WTC11 (cell line): Measurements from ENCODE around the gene SEC22C. TPM values are rescaled to one million over a fixed set of nuclear protein-coding genes. Genes with fewer than 3 reads are reported as not detected.

ENCODE experiments used
- ATAC-seq: fragments of 200-7000 bp; cut with Tn5 transposase; 2 replicates; pipeline ENCODE4 v1.10.0; 2021; ENCODE audit warnings: mild to moderate bottlenecking, moderate library complexity
- CTCF ChIA-PET: fragments of 300-600 bp; sonication (Branson Sonifier 250); formaldehyde crosslinking; loops from one replicate; lab custom pipeline; 2021; ENCODE audit warnings: antibody characterized with exemption; lab: Charles Lee
- POLR2A ChIA-PET: fragments of 350-600 bp; sonication (Branson Sonifier 250); formaldehyde crosslinking; loops from one replicate; lab custom pipeline; 2021; ENCODE audit warnings: antibody characterized with exemption; lab: Charles Lee
- DNase-seq: peaks from one replicate; pipeline ENCODE4 v3.0.0; 2021; ENCODE audit warnings: low spot score
- H3K27ac Mint-ChIP-seq: 2 replicates; pipeline ENCODE4 v1.8.0; 2021; ENCODE audit warnings: mixed read lengths
- H3K27me3 Mint-ChIP-seq: 2 replicates; pipeline ENCODE4 v1.8.0; 2021; ENCODE audit warnings: low read depth, mild to moderate bottlenecking, moderate library complexity, mixed read lengths
- H3K36me3 Mint-ChIP-seq: 2 replicates; pipeline ENCODE4 v1.8.0; 2021; ENCODE audit warnings: mixed read lengths
- H3K4me1 Mint-ChIP-seq: 2 replicates; pipeline ENCODE4 v1.8.0; 2022; ENCODE audit warnings: mixed read lengths
- H3K4me3 Mint-ChIP-seq: 2 replicates; pipeline ENCODE4 v1.8.0; 2021; ENCODE audit warnings: mild to moderate bottlenecking, moderate library complexity, mixed read lengths
- H3K9me3 Mint-ChIP-seq: 2 replicates; pipeline ENCODE4 v1.8.0; 2021; ENCODE audit warnings: mixed read lengths
- ATF1 ChIP-seq: sonication (generic); formaldehyde crosslinking; IDR thresholded peaks from 2 replicates; pipeline ENCODE4 v1.8.1; 2023; ENCODE audit warnings: mild to moderate bottlenecking, moderate library complexity, missing genetic modification reagents
- ATF6 ChIP-seq: sonication (generic); formaldehyde crosslinking; IDR thresholded peaks from 2 replicates; pipeline ENCODE4 v1.8.1; 2023; ENCODE audit warnings: mild to moderate bottlenecking, missing genetic modification reagents
- CBFB ChIP-seq: sonication (generic); formaldehyde crosslinking; IDR thresholded peaks from 2 replicates; pipeline ENCODE4 v1.8.1; 2022; ENCODE audit warnings: mild to moderate bottlenecking, low read depth, missing genetic modification reagents
- FOXJ3 ChIP-seq: sonication (generic); formaldehyde crosslinking; IDR thresholded peaks from 2 replicates; pipeline ENCODE4 v1.9.0; 2021; ENCODE audit warnings: missing genetic modification reagents, mild to moderate bottlenecking, borderline replicate concordance
- FOXK1 ChIP-seq: sonication (generic); formaldehyde crosslinking; IDR thresholded peaks from 2 replicates; pipeline ENCODE4 v1.8.0; 2022; ENCODE audit warnings: mild to moderate bottlenecking, moderate library complexity, missing genetic modification reagents
- IRF1 ChIP-seq: sonication (generic); formaldehyde crosslinking; IDR thresholded peaks from 2 replicates; pipeline ENCODE4 v1.8.0; 2023; ENCODE audit warnings: missing genetic modification reagents
- MAX ChIP-seq: sonication (generic); formaldehyde crosslinking; IDR thresholded peaks from 2 replicates; pipeline ENCODE4 v1.8.0; 2022; ENCODE audit warnings: mild to moderate bottlenecking, missing genetic modification reagents
- MXD4 ChIP-seq: fragments of 250-450 bp; sonication (Bioruptor Pico); IDR thresholded peaks from 2 replicates; pipeline ENCODE4 v1.8.0; 2021; ENCODE audit warnings: mild to moderate bottlenecking, moderate library complexity, borderline replicate concordance
- OVOL2 ChIP-seq: fragments of 250-450 bp; sonication (Bioruptor Pico); IDR thresholded peaks from 2 replicates; pipeline ENCODE4 v1.9.0; 2021; ENCODE audit warnings: mild to moderate bottlenecking, borderline replicate concordance
- PRDM15 ChIP-seq: sonication (generic); formaldehyde crosslinking; IDR thresholded peaks from 2 replicates; pipeline ENCODE4 v1.8.0; 2022; ENCODE audit warnings: missing genetic modification reagents
- RELA ChIP-seq: sonication (generic); formaldehyde crosslinking; IDR thresholded peaks from 2 replicates; pipeline ENCODE4 v1.8.1; 2022; ENCODE audit warnings: missing genetic modification reagents, mild to moderate bottlenecking, borderline replicate concordance
- SMAD4 ChIP-seq: sonication (generic); formaldehyde crosslinking; IDR thresholded peaks from 2 replicates; pipeline ENCODE4 v1.8.0; 2022; ENCODE audit warnings: mild to moderate bottlenecking, missing genetic modification reagents
- TEAD4 ChIP-seq: sonication (generic); formaldehyde crosslinking; IDR thresholded peaks from 2 replicates; pipeline ENCODE4 v1.8.0; 2022; ENCODE audit warnings: mild to moderate bottlenecking, missing genetic modification reagents
- ZMAT4 ChIP-seq: fragments of 250-450 bp; sonication (Bioruptor Pico); IDR thresholded peaks from 2 replicates; pipeline ENCODE4 v1.9.0; 2021; ENCODE audit warnings: mild to moderate bottlenecking
- ZNF121 ChIP-seq: sonication (generic); formaldehyde crosslinking; IDR thresholded peaks from 2 replicates; pipeline ENCODE4 v1.8.0; 2023; ENCODE audit warnings: missing genetic modification reagents
- ZNF263 ChIP-seq: sonication (generic); formaldehyde crosslinking; IDR thresholded peaks from 2 replicates; pipeline ENCODE4 v1.8.1; 2022; ENCODE audit warnings: low read depth, mild to moderate bottlenecking, moderate library complexity, missing genetic modification reagents
- ZNF425 ChIP-seq: fragments of 250-450 bp; sonication (Bioruptor Pico); conservative IDR thresholded peaks from 2 replicates; pipeline ENCODE4 v1.9.0; 2021; ENCODE audit warnings: mild to moderate bottlenecking
- total RNA-seq: library from RNA; stranded (reverse); gene quantifications from 3 replicates; pipeline ENCODE4 v1.2.3, GENCODE V29; 2021
- TF ChIP-seq, protein P1 (sequence below): sonication (generic); formaldehyde crosslinking; conservative IDR thresholded peaks from 2 replicates; pipeline ENCODE4 v1.8.1; 2023; ENCODE audit warnings: mild to moderate bottlenecking, low read depth, missing genetic modification reagents, moderate library complexity
- TF ChIP-seq, protein P2 (sequence below): sonication (generic); formaldehyde crosslinking; IDR thresholded peaks from 2 replicates; pipeline ENCODE4 v1.8.1; 2023; ENCODE audit warnings: mild to moderate bottlenecking, moderate library complexity, missing genetic modification reagents

Gene SEC22C
- total RNA-seq, 1 experiment from 2014 or later: 37.0 TPM

DNA sequence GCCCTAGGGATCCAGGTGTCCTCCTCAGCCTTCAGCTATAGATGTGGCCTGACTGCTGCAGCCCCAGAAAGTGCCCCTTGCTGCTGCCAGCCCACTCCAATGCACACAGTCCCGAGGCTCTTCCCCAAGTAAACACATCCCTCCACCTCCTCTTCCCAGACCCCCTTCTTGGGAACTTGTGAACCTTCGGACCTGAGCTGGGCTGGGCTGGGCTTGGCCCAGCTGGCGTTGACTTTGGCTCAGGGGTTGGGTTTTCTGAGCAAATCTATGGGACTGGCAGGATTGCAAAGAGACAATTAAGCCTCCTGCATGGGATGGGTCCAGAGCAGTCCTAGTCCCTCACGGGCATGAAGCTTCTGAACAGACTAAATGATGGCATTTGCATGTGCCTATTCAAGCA, 64.7 kb downstream of the SEC22C start (continued):
- TF ChIP-seq, protein P1, sequence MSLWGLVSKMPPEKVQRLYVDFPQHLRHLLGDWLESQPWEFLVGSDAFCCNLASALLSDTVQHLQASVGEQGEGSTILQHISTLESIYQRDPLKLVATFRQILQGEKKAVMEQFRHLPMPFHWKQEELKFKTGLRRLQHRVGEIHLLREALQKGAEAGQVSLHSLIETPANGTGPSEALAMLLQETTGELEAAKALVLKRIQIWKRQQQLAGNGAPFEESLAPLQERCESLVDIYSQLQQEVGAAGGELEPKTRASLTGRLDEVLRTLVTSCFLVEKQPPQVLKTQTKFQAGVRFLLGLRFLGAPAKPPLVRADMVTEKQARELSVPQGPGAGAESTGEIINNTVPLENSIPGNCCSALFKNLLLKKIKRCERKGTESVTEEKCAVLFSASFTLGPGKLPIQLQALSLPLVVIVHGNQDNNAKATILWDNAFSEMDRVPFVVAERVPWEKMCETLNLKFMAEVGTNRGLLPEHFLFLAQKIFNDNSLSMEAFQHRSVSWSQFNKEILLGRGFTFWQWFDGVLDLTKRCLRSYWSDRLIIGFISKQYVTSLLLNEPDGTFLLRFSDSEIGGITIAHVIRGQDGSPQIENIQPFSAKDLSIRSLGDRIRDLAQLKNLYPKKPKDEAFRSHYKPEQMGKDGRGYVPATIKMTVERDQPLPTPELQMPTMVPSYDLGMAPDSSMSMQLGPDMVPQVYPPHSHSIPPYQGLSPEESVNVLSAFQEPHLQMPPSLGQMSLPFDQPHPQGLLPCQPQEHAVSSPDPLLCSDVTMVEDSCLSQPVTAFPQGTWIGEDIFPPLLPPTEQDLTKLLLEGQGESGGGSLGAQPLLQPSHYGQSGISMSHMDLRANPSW (CRISPR knock-in tag): no peak
- TF ChIP-seq MXD4 (no peak), ATF1 (CRISPR knock-in tag) (no peak), SMAD4 (CRISPR knock-in tag) (no peak), CBFB (no peak), OVOL2 (CRISPR knock-in tag) (no peak), ZNF121 (no peak)

DNA sequence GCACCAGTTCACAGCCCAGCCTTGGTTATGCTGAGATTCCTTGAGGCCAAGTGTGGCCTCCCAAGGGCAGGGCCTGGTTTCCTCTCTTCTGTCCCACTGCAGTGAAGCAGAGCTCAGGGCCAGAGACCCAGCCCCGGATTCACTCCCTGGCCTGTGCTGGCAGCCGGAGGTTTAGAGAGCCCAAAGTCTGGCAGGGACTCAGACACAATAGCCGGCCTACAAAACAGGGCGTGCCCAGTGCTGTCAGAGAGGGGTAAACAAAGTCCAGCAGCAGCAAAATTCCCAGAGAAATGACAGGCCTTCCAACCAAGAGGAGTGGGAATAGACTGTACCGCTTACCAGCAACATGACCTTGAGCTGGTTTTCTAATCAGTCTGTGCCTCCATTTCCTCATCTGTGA, 65.3 kb downstream of the SEC22C start:
- ChIA-PET CTCF (interaction anchor here (0.7 to 1.6 kb wide), 2 partner anchors 20 to 23 kb away, joined by 4 to 5 read pairs; no protein-coding TSS in a partner anchor), POLR2A (no interaction called here)
- no peak overlapping the region for H3K27ac Mint-ChIP-seq
- H3K4me3 Mint-ChIP-seq: no peak overlapping the region
- ATAC-seq (no peak), DNase-seq (no peak)
- 0 out of 2 replicates have a peak, but pooled peaks cover 2% of the 10 kb centered on the region for H3K4me1 Mint-ChIP-seq
- no peaks in the 10 kb centered on the region for H3K27me3 Mint-ChIP-seq
- no peaks in the 10 kb centered on the region for H3K36me3 Mint-ChIP-seq
- no peaks in the 10 kb centered on the region for H3K9me3 Mint-ChIP-seq
- TF ChIP-seq TEAD4 (no peak), PRDM15 (CRISPR knock-in tag) (no peak), RELA (CRISPR knock-in tag) (no peak), MAX (no peak), FOXK1 (CRISPR knock-in tag) (no peak), IRF1 (CRISPR knock-in tag) (no peak), ATF6 (CRISPR knock-in tag) (no peak), FOXJ3 (CRISPR knock-in tag) (no peak), ZNF425 (no peak), ZNF263 (CRISPR knock-in tag) (no peak), ZMAT4 (CRISPR knock-in tag) (no peak)
- TF ChIP-seq, protein P2, sequence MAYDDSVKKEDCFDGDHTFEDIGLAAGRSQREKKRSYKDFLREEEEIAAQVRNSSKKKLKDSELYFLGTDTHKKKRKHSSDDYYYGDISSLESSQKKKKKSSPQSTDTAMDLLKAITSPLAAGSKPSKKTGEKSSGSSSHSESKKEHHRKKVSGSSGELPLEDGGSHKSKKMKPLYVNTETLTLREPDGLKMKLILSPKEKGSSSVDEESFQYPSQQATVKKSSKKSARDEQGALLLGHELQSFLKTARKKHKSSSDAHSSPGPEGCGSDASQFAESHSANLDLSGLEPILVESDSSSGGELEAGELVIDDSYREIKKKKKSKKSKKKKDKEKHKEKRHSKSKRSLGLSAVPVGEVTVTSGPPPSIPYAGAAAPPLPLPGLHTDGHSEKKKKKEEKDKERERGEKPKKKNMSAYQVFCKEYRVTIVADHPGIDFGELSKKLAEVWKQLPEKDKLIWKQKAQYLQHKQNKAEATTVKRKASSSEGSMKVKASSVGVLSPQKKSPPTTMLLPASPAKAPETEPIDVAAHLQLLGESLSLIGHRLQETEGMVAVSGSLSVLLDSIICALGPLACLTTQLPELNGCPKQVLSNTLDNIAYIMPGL (CRISPR knock-in tag): no peak
- TF ChIP-seq, protein P1 (CRISPR knock-in tag): no peak
